ENCODE measurements around the gene CALHM1.
"Not testable (repeated sequence)": the region's sequence is repeated elsewhere in the genome, so short reads cannot be mapped to it uniquely, and the experiment has no call there.

Gene CALHM1

DNA sequence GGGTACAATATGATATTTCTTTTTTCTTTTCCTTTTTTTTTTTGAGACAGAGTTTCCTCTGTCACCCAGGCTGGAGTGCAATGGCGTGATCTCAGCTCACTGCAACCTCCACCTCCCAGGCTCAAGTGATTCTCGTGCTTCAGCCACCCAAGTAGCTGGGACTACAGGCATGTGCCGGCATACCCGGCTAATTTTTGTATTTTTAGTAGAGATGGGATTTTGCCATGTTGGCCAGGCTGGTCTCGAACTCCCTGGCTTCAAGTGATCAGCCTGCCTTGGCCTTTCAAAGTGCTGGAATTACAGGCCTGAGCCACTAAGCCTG, 41.6 kb downstream of the CALHM1 start:
- not testable (repeated sequence) for H3K27ac Mint-ChIP-seq; H3K4me1 Mint-ChIP-seq; H3K9me3 Mint-ChIP-seq; DNase-seq (ENCODE audit: low spot score in 2 of 2); H3K4me3 Mint-ChIP-seq; H3K27me3 Mint-ChIP-seq; ATAC-seq (ENCODE audit: low read depth)
- peaks cover 43% of the 10 kb centered on the region for H3K36me3 Mint-ChIP-seq

DNA sequence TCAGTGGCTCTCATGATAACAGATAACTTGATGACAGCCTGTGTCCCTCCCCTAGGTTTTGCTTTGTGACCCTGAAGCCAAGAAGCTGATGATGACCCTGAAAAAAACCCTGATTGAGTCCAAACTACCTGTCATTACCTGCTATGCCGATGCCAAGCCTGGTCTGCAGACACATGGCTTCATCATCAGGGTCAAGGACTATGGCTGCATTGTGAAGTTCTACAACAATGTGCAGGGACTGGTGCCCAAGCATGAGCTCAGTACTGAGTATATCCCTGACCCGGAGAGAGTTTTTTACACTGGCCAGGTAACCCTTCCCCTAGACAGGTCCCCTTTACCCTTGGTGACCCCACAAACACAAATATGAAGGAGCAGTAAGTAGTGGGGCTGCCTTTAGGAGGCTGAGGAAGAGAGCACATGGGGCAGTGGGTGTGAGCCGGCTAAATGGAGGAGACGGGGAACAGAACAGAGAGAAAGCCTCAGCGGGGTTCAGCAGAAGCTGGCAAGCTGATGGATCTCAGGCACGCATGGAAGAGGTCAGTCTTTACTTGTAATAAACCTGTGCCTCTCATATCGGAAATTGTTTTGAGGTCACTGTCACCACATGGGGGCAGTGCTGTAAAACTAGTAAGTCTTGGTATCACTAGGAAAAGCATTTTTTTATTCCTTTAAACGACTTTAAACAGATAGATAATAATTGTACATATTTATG, 42.1 kb downstream of the CALHM1 start:
- peak; percentile 58 for ATAC-seq (ENCODE audit: low read depth)
- H3K4me3 Mint-ChIP-seq, result no peak overlapping the region
- peak; percentile 60 to 61 for DNase-seq (ENCODE audit: low spot score in 2 of 2)
- H3K9me3 Mint-ChIP-seq, result no peaks in the 10 kb centered on the region
- H3K36me3 Mint-ChIP-seq, result peaks cover 43% of the 10 kb centered on the region
- peaks cover 7% of the 10 kb centered on the region for H3K4me1 Mint-ChIP-seq
- no peak overlapping the region for H3K27ac Mint-ChIP-seq
- H3K27me3 Mint-ChIP-seq, result no peaks in the 10 kb centered on the region

DNA sequence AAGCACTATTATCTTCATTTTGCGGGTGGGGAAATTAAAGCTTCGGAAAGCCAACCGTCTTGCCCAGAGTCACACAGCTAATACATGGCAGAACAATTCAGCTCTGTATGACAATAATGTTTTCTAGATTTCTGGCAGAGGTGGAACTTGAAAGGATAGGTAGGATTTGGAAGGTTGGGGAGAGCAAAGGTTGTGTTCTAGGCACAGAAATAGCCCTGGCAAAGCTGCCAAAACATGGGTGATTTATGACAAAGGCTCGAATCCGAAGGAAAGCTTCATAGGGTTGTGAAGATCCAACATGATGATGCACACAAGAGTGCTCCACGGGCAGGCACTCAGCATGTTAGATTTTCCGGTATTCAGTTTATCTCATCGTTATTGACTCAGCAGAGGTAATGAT, 43.1 kb downstream of the CALHM1 start:
- no peak for DNase-seq (ENCODE audit: low spot score in 2 of 2)
- H3K9me3 Mint-ChIP-seq, result no peaks in the 10 kb centered on the region
- no peak overlapping the region for H3K4me3 Mint-ChIP-seq
- peaks cover 7% of the 10 kb centered on the region for H3K4me1 Mint-ChIP-seq
- no peak overlapping the region for H3K27ac Mint-ChIP-seq
- no peaks in the 10 kb centered on the region for H3K27me3 Mint-ChIP-seq
- peaks cover 40% of the 10 kb centered on the region for H3K36me3 Mint-ChIP-seq
- ATAC-seq (ENCODE audit: low read depth), result no peak

DNA sequence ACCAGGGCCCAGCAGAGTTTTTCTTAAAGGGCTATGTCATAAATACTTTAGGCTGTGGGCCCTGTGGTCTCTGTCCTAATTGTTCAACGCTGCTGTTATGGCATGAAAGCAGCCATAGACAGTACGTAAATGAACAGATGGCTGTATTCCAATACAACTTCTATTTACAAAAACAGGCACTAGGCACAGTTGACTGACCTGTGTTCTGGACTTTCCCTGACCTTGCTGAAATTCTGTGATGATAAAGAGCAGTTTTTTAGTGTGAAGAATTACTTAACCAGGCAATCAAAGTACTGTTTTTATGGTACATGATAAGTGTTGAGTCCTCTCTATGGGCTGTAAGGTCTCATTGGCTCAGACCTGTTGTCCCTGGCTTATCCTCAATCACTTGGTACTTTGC, 45.1 kb downstream of the CALHM1 start:
- Mint-ChIP-seq H3K27ac (no peak overlapping the region), H3K4me1 (peaks cover 7% of the 10 kb centered on the region), H3K27me3 (no peaks in the 10 kb centered on the region), H3K9me3 (no peaks in the 10 kb centered on the region), H3K4me3 (no peak overlapping the region), H3K36me3 (peaks cover 49% of the 10 kb centered on the region)
- DNase-seq (ENCODE audit: low spot score in 2 of 2), result no peak
- ATAC-seq (ENCODE audit: low read depth), result no peak

Measured in memory B cell (primary cell).